Measurements from ENCODE around the gene PSMA5. TPM values are rescaled to one million over a fixed set of nuclear protein-coding genes. Genes with fewer than 3 reads are reported as not detected.

The PSMA5 gene
- total and polyA plus RNA-seq, 10 of the 15 experiments (the other 5 are each of a cell fraction or from before 2014, with no cell fraction given): 58.7 to 271 (median 187) TPM

- no peak for TF ChIP-seq MAX (IDR thresholded peaks at IDR 0.05; ENCODE audit: low read depth, low read length)
- TF ChIP-seq ZNF217 (IDR thresholded peaks at IDR 0.05): no peak
- no peak for TF ChIP-seq ZNF274 (IDR thresholded peaks at IDR 0.05; ENCODE audit: insufficient read depth, insufficient read length)
- TF ChIP-seq SREBF2 (IDR thresholded peaks at IDR 0.05; ENCODE audit: low read length): no peak
- no peak for TF ChIP-seq RELA (IDR thresholded peaks at IDR 0.05; ENCODE audit: borderline replicate concordance, partially characterized antibody)
- TF ChIP-seq MTA3 (IDR thresholded peaks at IDR 0.05; ENCODE audit: borderline replicate concordance, low read length): no peak
- no peak for TF ChIP-seq EZH2 (IDR thresholded peaks at IDR 0.05; ENCODE audit: borderline replicate concordance, control insufficient read depth, low read depth, low read length)
- no peak for TF ChIP-seq CEBPB (IDR thresholded peaks at IDR 0.05; ENCODE audit: borderline replicate concordance in 1 of 2, low read depth in 2 of 2, low read length in 2 of 2)
Measured at GRCh38 chr1:109383854-109384253, 42.4 kb downstream of the PSMA5 start (continued).

DNA sequence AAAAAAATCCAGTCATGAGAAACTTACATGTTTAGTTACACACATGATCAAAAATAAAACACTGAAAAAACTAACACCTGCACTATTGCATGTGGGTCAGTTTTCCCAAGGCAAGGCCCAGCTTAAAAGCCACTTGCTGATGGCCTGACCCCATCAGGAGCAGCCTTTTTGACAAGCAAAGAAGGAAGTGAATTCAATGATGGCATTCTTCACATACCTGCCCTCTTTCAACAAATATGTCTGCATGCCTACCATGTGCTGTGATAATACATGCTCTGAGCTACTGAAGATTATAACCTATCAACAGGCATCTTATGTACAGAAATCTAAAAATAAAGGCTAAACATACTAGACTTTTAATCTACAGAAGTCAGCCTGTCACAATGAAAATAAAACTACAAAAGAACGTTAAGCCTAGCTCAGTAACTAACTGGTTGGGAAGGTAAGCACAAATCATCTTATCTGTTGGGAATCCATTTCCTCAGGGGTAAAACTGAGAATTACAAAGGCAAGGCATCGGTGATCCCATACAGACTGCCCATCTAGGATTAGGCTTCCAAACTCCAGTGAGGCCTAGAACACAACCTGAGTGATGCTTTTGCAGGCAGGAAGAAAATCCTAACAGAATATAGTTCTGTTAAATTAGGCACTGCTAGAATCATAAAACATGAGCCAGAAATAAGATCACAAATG, 43.0 kb downstream of the PSMA5 start:
- BruUV-seq (replicated peaks): no TSS peak
- H3K27ac ChIP-seq (ENCODE audit: control insufficient read depth, insufficient read depth): no peak overlapping the region
- no peak overlapping the region for H3K4me3 ChIP-seq
- ATAC-seq (no peak), DNase-seq (ENCODE audit: low read depth, low spot score) (no peak), FAIRE-seq (no peak)
- H4K20me1 ChIP-seq (ENCODE audit: control insufficient read depth, insufficient read depth): no peaks in the 10 kb centered on the region
- CTCF ChIA-PET: interaction anchor here (1.1 to 2.0 kb wide), 5 partner anchors 11 to 48 kb away, joined by 3 to 7 read pairs (median 4); partner anchors contain the start of gene SORT1
- no peak overlapping the region for H3K4me2 ChIP-seq (ENCODE audit: control insufficient read depth, insufficient read depth)
- no peaks in the 10 kb centered on the region for H3K4me1 ChIP-seq (ENCODE audit: control insufficient read depth, insufficient read depth, low read length)
- H3K27me3 ChIP-seq (replicated peaks in 1 of 2; ENCODE audit: control insufficient read depth in 2 of 2, insufficient read depth in 2 of 2, low read length in 1 of 2): no peaks in the 10 kb centered on the region
- intact Hi-C loops (cut with micrococcal nuclease; ENCODE audit: unreplicated experiment): no loop called here
- 20% methylated on average over 2 of the region's 2 CpGs for WGBS (ENCODE audit: insufficient coverage, insufficient replicate concordance, low lambda C conversion rate, missing lambda C conversion rate)
- H3K9me3 ChIP-seq (replicated peaks; ENCODE audit: control insufficient read depth, insufficient read depth, low read length): no peaks in the 10 kb centered on the region
- in situ Hi-C loops (cut with MboI): no loop called here
- POLR2A ChIA-PET: no interaction called here
- SMC1A ChIA-PET (ENCODE audit: uncharacterized antibody, unreplicated experiment): interaction anchor here (1.0 to 2.4 kb wide), 2 partner anchors 15 to 57 kb away, joined by 3 to 6 read pairs; partner anchors contain the start of gene SORT1
- no peak overlapping the region for H2AFZ ChIP-seq (ENCODE audit: control insufficient read depth, low read depth, low read length)
- H3K9ac ChIP-seq (ENCODE audit: control insufficient read depth, insufficient read depth, low read length): no peak overlapping the region
- no peaks in the 10 kb centered on the region for H3K36me3 ChIP-seq (ENCODE audit: control insufficient read depth in 2 of 2, insufficient read depth in 2 of 2, low read length in 1 of 2)
- RAD21 ChIA-PET (ENCODE audit: unreplicated experiment): interaction anchor here (0.8 to 1.3 kb wide), 2 partner anchors 12 to 106 kb away, joined by 3 to 4 read pairs; no protein-coding TSS in a partner anchor
- no peaks in the 10 kb centered on the region for H3K79me2 ChIP-seq (ENCODE audit: control insufficient read depth, insufficient read depth, low read length)
- TF ChIP-seq SIX5 (IDR thresholded peaks at IDR 0.05; ENCODE audit: low read depth, low read length, severe bottlenecking) (no peak), CHD1 (IDR thresholded peaks at IDR 0.05; ENCODE audit: low read depth, low read length) (no peak), HDGF (IDR thresholded peaks at IDR 0.05) (no peak), STAT3 (IDR thresholded peaks at IDR 0.05; ENCODE audit: low read depth, low read length) (no peak), ETV6 (conservative IDR thresholded peaks at IDR 0.05 in 1 of 2, IDR thresholded peaks at IDR 0.05 in 1 of 2; ENCODE audit: borderline replicate concordance in 1 of 2, low read depth in 1 of 2) (no peak), RFX5 (IDR thresholded peaks at IDR 0.05; ENCODE audit: low read depth, low read length) (no peak), NR2F1 (conservative IDR thresholded peaks at IDR 0.05) (no peak), NFYA (IDR thresholded peaks at IDR 0.05; ENCODE audit: borderline replicate concordance, low read depth, low read length) (no peak), JUND (IDR thresholded peaks at IDR 0.05; ENCODE audit: low read depth, low read length) (no peak), HSF1 (IDR thresholded peaks at IDR 0.05; ENCODE audit: low read depth, low read length) (no peak), NR2C1 (IDR thresholded peaks at IDR 0.05) (no peak), ZNF207 (IDR thresholded peaks at IDR 0.05; ENCODE audit: borderline replicate concordance) (no peak), YBX1 (IDR thresholded peaks at IDR 0.05) (no peak)
- TF ChIP-seq, protein P1, sequence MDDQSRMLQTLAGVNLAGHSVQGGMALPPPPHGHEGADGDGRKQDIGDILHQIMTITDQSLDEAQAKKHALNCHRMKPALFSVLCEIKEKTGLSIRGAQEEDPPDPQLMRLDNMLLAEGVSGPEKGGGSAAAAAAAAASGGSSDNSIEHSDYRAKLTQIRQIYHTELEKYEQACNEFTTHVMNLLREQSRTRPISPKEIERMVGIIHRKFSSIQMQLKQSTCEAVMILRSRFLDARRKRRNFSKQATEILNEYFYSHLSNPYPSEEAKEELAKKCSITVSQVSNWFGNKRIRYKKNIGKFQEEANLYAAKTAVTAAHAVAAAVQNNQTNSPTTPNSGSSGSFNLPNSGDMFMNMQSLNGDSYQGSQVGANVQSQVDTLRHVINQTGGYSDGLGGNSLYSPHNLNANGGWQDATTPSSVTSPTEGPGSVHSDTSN (IDR thresholded peaks at IDR 0.05; ENCODE audit: insufficient replicate concordance, low read depth, low read length): no peak
